HG03108 (cell line): Measurements from ENCODE around the gene PIP5K1A.
"Not testable (repeated sequence)": the region's sequence is repeated elsewhere in the genome, so short reads cannot be mapped to it uniquely, and the experiment has no call there.

Experiments
- ATAC-seq: cut with Tn5 transposase; IDR thresholded peaks from one replicate; pipeline ENCODE4 v1.9.1; 2021; ENCODE audit warnings: moderate library complexity; ENCODE audit not compliant: unreplicated experiment

The PIP5K1A gene

DNA sequence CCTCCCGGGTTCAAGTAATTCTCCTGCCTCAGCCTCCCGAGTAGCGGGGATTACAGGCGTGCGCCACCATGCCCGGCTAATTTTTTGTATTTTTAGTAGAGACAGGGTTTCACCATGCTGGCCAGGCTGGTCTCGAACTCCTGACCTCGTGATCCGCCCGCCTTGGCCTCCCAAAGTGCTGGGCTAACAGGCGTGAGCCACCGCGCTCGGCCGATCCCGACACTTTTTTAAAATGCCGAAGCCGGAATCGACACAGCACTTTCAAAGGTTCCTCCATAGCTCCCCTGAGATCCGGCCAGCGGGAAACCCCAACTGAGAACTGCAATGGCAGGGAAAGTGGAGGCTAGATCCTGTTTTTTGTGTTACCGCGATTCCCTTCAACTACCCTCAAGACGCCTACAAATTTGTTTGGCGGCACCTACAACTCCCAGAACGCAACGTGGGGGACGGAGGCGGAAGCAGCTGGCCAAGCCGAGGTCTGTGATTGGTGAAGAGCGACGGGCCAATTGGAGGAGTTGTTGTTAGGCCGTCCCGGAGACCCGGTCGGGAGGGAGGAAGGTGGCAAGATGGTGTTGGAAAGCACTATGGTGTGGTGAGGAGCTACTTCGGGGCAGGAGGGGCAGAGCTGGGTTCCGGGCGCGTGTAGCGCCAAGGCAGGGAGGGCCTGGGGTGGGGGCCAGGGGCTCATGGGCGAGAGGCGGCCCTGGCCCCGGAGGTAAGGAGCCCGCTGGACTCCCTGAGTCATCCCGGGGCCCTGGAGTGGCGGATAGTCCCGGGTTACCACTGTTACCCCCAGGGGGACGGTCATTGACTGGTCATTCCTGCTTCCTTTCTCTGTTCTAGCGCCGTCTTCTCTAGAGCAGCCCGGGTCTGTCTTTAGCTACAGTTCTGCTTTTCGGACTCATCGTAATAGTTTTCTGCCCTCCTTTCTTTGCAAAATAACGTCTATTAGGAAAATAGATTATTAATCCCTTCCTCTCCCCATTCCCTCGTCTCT lies 56.2 kb downstream of the PIP5K1A start, which contains the start of gene PSMD4:
TSS of gene PSMD4 (plus strand) at position 518 of the 997 bp plus-strand sequence. CDS start at position 567, 49 bp downstream.
- ATAC-seq, result peak; percentile 89

DNA sequence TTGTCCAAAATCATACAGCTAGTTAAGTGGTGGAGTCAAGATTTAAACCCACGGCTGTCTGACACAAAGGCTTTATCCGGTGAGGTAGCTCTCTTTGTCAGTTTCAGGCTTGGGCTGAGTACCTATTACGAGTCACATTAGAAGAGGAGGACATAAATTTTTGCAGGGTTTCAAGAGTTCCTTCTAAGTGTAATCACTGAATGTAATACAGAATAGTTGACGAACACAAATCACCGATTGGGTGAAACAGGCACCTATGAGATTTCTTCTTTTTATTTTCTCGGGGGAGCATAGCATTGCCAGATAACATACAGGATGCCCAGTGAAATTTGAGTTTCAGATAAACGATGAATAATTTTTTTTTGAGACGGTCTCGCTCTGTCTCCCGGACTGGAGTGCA lies 57.0 kb downstream of the PIP5K1A start:
- no peak for ATAC-seq

DNA sequence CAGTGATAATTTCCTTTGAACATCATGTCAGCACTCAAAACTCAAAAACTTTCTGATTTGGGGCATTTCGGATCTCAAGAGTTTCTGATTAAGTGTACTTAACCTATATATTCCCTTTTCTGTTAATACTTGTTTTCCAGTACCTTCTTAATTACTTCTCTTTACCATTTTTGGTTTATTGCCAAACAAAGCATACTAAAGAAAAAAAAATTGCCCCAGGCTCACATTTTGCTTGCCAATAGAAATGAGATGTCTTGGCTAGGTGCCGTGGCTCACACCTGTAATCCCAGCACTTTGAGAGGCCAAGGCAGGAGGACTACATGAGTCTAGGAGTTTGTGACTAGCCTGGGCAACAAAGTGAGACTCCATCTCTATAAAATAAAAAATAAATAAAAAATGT lies 61.0 kb downstream of the PIP5K1A start:
- ATAC-seq, result no peak

DNA sequence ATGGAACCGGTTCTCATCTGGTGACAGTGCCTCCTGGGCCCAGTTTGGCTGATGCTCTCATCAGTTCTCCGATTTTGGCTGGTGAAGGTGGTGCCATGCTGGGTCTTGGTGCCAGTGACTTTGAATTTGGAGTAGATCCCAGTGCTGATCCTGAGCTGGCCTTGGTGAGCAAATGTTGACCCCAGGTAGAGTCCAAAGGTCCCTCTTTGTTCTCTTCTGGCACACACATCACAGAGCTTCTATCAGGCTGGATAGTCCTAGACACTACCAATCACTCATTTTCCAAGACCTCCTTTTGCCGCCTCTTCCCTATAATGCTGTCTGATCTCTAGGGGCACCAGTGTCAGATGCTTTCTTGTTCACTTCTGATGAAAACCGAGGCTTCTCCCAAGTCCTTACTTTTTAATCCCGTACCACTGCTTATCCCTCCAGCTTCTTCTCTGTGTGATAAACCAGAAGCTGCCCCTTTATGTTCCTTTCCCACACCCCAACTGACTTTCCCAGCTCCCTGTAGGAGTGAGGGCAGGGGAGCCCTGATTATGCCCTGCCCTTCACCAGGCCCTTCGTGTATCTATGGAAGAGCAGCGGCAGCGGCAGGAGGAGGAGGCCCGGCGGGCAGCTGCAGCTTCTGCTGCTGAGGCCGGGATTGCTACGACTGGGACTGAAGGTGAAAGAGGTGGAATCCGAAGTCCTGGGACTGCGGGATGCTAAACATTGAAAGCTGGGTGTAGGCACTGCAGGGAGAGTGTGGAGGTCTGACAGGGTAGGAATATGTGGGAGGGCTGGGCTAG lies 67.3 kb downstream of the PIP5K1A start:
- ATAC-seq, result no peak

DNA sequence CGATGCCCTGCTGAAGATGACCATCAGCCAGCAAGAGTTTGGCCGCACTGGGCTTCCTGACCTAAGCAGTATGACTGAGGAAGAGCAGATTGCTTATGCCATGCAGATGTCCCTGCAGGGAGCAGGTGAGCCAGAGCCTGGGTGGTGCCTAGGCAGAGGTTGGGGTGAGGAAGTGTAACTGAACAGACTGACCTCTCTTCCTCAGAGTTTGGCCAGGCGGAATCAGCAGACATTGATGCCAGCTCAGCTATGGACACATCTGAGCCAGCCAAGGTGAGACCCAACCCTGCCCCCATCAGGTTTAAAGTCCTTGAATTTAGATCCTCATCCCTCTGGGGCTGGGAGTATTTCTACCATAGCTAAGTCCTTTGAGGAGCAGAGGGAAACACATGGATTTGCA lies 68.0 kb downstream of the PIP5K1A start:
- no peak for ATAC-seq

DNA sequence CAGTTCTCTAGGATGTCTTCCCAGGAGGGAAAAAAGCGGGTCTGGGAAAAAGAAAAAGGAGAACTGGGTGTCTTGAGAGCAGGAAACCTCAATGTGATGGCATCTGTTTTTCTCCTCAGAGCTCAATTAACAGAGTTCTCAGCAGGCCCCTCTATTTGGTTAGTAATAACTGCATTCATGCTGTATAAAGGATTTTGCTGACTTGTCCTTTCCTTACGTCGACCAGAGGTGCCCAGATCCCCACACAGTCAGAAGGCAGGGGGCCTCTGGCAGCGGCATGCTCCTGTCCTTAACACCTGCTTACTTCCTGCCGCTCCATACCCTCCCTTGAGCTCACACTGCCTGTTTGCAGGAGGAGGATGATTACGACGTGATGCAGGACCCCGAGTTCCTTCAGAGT lies 68.5 kb downstream of the PIP5K1A start:
- no peak for ATAC-seq

DNA sequence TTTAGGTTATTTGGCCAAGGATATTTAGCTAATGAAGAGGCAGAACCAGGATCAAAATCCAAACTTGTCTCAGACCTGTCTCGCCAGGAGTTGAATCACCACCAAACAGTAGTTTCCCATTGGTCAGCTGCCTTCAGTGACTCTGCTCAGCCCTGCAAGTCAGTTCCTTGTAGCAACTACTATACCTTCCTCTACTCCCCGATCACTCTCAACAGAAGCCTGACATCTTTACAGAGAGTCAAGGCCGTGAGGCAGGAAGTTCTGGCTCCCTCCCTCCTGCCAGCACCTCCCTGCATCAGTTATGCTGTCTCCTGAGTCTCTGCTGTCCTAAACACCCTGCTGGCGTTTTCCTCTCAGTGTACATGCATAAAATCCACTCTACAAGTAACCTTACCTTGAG lies 69.4 kb downstream of the PIP5K1A start:
- no peak for ATAC-seq

DNA sequence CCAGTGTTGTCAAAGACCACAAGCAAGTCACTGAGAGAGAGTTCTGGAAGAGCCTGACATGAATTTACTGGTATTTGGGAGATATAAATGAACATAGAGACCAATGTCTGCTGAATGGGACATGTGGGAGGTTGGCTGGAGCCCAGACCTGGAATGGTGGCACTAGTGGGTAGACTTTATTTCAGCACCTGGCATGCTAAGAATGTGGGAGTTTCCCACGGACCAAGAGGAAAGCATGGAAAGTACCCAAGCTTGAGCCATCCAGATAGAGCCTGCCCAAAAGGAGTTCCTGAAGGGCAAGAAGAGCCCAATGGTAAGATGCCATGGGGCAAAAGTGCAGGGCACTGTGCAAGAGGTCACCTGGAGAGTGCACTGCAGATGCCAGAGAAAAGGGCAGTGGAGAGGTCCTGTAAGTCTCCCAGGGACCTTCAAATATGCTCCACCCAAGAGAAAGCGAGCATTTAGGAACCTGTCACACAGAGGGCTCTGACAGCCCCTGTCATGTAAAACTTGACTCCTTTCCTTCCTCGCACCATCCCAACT lies 75.6 kb downstream of the PIP5K1A start:
- ATAC-seq, result no peak

DNA sequence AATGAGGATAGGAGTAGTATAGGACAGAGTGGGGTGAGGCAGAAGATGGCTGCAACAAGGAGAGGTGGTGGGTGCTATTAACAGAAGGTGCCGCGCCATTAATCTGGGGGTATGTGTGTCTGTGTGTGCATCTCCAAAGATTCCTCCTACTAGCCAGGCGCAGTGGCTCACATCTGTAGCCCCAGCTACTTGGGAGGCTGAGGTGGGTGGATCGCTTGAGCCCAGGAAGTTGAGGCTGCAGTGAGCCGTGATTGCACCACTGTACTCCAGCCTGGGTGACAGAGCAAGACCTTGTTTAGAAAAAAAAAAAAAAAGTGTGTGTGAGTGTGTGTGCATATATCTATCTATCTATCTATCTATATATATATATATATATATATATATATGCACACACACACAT lies 77.0 kb downstream of the PIP5K1A start:
- not testable (repeated sequence) for ATAC-seq

DNA sequence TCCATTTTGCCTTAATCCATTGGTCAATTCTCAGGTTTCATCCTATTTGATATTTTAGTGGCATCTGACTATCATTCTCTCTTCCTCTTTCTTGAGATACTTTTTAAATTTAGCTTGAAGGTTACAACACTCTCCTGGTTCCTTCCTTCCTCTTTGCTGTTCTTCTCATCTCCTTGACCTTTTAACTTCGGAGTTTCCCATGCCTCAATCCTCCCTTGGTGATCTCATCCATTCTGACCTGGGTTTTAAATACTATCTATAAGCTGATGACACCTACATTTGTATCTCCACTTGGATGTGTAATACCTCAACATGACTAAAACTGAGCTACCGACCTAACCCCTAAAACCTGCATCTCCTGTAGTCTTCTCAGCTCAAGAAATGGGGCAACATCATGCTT lies 78.9 kb downstream of the PIP5K1A start:
- no peak for ATAC-seq

DNA sequence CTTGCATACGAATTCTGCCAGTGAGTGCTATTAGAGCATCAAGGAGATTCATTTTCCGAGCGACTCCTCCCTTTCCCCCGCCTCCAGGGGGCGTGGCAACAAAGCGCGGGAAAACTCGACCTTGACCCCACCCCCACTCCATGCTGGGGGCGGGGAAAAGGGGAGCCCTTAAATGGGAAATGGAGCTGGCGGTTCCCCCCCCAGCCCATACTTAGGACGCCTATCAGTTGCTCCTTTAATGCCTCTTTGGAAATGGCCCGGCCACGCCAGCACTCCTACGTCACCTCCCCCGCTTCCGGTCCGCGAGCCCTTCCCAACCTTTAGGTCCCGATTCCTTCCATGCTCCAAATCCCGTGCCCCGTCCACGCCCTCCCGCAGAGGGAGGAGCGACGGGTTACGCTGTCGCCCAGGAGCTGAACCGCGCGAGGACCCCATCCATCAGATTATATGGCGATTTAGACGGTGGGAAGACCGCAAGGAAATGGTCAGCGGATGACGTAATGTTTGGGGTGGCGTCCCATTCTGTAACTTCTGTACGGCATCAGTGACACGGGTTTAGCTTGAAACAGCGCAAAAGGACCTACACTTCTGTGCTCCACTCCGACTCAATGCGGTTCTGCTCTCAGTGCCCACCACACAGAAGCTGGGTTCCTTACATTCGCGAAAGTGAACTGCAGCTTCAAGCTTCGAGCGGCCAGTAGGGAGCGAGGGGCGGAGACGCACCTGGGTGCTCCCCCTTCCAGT lies 83.0 kb downstream of the PIP5K1A start:
- ATAC-seq, result peak; percentile 35

DNA sequence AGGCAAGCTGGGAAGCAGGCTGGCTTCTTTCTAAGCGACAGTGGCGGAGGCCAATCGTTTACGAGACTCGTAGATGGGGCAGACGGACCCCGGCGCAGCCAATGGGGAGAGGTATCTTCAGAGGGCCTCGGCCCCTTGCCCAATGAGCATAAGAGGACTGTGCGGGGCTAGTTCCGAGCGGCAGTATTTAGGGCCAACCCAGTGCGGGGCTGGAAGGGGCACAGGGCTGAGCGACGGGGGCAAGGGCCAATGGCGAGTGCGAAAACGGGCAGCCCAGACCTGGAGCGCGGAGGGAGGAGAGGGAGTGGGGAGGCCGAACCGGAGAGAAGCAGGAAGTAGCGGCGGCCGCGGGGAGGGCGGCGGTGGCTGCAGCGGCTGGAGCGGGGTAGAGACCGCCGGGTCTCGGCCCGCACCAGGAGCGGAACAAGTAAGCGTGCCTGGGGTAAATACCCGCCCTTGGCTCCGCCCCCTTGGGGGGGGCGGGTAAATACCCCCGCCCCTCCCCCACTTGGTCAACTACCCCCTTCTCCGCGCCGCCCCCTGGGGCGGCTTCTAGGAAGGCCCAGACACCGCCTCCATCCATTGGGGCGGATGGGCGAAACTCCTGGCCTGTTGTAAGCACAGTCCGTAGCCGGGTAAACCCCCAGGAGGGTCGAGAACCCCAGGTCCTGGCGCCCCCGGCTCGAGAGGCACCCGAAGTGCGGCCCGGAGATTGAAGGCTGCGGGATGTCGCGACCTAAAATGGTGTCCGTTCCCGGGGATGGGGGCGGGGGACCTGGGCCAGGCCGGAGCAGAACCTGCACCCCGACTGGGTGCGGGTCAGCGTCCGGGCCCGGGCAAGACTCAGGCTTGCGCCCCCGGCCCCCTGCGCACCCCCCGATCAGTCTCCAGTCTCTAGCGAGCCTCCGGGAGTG lies 83.9 kb downstream of the PIP5K1A start, which contains the start of gene ZNF687:
TSS of gene ZNF687 (plus strand) at position 331 of the 914 bp plus-strand sequence. CDS start 3,993 bp downstream, outside the sequence.
- peak; percentile 89 for ATAC-seq

DNA sequence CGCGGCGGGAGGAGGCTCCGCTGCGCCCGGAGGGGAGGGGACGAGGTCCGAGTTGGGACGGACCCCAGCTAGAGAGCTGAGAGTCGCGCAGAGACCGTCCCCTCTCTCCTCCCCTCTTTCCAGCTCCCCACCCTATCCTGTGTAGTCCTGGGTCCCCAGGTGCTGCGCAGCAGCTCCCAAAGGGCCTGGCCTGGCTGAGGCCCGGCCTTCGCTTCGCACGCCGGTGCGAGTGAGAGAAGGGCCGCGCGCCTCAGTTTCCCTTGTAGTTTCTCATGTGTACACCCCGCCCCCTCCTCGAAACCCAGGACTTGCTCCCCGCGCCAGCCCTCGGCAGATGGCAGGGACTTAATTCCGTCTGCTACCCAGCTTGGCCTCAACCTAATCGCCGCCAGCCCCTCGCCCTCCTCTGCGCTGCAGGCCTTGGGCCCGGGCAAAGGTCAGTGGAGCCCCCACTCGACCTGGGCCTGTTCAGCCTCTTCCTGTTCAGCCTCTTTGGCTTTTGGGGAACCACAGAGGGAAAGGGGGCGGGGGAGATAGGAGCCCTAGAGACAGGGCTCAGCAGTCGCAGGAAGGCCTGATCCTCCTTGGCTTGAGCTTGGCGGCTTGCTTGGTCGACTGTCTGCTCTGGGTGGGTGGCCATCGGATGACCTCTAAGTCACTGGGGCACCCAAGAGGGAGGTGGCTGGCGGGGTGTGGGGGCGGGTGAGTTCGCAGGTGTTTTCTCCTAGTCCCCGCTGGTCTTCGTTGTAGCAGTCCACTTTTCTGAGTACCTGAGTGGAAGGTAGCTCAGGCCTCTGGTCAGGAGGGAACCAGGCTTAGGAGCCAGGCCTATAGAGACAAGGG lies 84.8 kb downstream of the PIP5K1A start:
- no peak for ATAC-seq

DNA sequence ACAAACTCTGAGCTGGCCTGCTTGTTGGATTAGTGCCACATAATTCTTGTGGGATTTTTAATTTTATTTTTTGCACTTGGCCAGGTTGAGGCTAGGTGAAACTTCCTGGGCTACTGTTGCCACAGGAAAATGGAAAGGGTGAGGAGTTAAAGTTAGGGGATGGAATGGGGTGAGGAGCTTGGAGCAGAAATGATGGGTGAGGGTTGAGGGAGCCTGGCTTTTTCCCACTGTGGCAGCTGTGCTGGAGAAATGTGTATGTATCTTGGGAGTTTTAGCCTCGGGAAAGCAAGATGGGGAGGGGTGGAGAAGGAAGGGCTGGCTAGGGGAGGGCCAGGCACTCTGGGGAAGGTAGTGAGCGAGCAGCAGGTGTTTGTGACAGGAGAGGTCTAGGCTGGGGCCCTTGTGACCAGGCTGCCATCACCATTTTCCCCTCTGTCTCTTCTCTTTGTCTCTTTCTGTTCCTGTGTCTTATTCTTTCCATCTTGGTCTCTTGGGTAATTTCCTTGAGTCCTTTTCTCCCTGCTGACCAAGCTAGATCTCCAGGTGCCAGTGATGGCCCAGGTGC lies 85.7 kb downstream of the PIP5K1A start:
- ATAC-seq, result no peak

DNA sequence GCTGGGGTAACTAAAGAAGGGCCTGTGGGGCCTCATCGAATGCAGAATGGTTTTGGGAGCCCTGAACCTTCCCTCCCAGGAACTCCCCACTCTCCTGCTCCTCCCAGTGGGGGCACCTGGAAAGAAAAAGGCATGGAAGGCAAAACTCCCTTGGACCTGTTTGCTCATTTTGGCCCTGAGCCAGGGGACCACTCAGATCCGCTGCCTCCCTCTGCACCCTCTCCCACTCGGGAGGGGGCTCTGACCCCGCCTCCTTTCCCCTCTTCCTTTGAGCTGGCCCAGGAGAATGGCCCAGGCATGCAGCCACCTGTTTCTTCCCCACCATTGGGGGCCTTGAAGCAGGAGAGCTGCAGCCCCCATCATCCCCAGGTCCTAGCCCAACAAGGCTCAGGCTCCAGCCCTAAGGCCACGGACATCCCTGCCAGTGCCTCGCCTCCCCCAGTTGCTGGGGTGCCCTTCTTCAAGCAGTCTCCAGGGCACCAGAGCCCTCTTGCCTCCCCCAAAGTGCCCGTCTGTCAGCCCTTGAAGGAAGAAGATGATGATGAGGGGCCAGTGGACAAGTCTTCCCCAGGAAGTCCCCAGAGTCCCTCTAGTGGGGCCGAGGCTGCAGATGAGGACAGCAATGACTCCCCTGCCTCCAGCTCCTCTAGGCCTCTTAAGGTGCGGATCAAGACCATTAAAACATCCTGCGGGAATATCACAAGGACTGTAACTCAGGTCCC lies 88.4 kb downstream of the PIP5K1A start:
- no peak for ATAC-seq

DNA sequence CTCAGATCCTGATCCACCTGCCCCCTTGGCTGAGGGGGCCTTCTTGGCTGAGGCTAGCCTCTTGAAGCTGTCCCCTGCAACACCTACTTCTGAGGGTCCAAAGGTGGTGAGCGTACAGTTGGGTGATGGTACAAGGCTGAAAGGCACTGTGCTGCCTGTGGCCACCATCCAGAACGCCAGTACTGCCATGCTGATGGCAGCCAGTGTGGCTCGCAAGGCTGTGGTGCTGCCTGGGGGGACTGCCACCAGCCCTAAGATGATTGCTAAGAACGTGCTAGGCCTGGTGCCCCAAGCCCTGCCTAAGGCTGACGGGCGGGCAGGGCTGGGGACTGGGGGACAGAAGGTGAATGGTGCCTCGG lies 89.0 kb downstream of the PIP5K1A start:
- no peak for ATAC-seq

DNA sequence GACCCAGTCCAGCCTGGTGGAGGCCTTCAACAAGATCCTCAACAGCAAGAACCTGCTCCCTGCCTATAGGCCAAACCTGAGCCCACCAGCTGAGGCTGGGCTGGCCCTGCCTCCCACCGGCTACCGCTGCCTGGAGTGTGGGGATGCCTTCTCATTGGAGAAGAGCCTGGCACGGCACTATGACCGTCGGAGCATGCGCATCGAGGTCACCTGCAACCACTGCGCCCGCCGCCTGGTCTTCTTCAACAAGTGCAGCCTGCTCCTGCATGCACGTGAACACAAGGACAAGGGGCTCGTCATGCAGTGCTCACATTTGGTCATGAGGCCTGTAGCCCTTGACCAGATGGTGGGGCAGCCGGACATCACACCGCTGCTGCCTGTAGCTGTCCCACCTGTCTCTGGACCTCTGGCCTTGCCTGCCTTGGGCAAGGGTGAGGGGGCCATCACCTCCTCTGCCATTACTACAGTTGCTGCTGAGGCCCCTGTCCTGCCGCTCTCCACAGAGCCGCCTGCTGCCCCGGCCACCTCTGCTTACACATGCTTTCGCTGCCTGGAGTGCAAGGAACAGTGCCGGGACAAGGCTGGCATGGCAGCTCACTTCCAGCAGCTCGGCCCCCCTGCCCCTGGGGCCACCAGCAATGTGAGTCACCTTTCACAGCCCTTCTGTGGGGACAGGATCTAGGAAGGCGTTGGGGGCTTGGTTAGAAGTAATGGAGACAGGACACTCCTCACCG lies 89.6 kb downstream of the PIP5K1A start:
- no peak for ATAC-seq
